DND-41 (cell line): ENCODE data around the gene DCTD.

Experiments used
- ATAC-seq: fragments of 200-7000 bp; cut with Tn5 transposase; 3 replicates; pipeline ENCODE4 v1.9.1; 2021; ENCODE audit warnings: low read depth; ENCODE audit not compliant: insufficient read depth
- DNase-seq: peaks from one replicate; pipeline ENCODE4 v3.0.0-alpha.2; 2020
- H2AFZ ChIP-seq: 2 replicates; pipeline ENCODE4 v1.6.0; 2012; ENCODE audit warnings: low read depth, low read length
- H3K27ac ChIP-seq: 2 replicates; pipeline ENCODE4 v1.5.1; 2012; ENCODE audit warnings: low read length, inconsistent platforms
- H3K27me3 ChIP-seq: fragments of 200-600 bp; sonication (generic); 2 replicates; pipeline ENCODE4 v1.6.0; 2012; ENCODE audit warnings: low read length, mild to moderate bottlenecking, inconsistent platforms; ENCODE audit not compliant: insufficient read depth, poor library complexity
- H3K36me3 ChIP-seq: 2 replicates; pipeline ENCODE4 v1.5.1; 2012; ENCODE audit warnings: low read length, inconsistent platforms; ENCODE audit not compliant: insufficient read depth
- H3K4me1 ChIP-seq: 2 replicates; pipeline ENCODE4 v1.5.1; 2012; ENCODE audit warnings: mild to moderate bottlenecking, low read length; ENCODE audit not compliant: insufficient read depth
- H3K4me2 ChIP-seq: 2 replicates; pipeline ENCODE4 v1.6.0; 2012; ENCODE audit warnings: mild to moderate bottlenecking, moderate library complexity, low read length, inconsistent platforms; ENCODE audit not compliant: insufficient read depth
- H3K4me3 ChIP-seq, 2 experiments: fragments of 200-600 bp in 1 of 2; shearing (Covaris generic) in 1 of 2; 2 replicates each; pipeline ENCODE4 v1.5.1; 2012 to 2016; ENCODE audit warnings: inconsistent platforms in 2 of 2, low read length in 2 of 2, mild to moderate bottlenecking in 2 of 2, low read depth in 1 of 2, moderate library complexity in 1 of 2
- H3K79me2 ChIP-seq: 2 replicates; pipeline ENCODE4 v1.6.0; 2012; ENCODE audit warnings: low read length, inconsistent platforms; ENCODE audit not compliant: insufficient read depth
- H3K9ac ChIP-seq: 2 replicates; pipeline ENCODE4 v1.6.0; 2012; ENCODE audit warnings: low read depth, mild to moderate bottlenecking, inconsistent platforms, low read length, moderate library complexity
- H3K9me3 ChIP-seq: 2 replicates; pipeline ENCODE4 v1.5.1; 2012; ENCODE audit warnings: low read length, moderate library complexity, mild to moderate bottlenecking, inconsistent platforms; ENCODE audit not compliant: insufficient read depth, severe bottlenecking
- H4K20me1 ChIP-seq: 2 replicates; pipeline ENCODE4 v1.6.0; 2012; ENCODE audit warnings: low read length; ENCODE audit not compliant: insufficient read depth
- CTCF ChIP-seq: IDR thresholded peaks from 2 replicates; pipeline ENCODE4 v1.5.1; 2012; ENCODE audit warnings: borderline replicate concordance, low read length, moderate library complexity, mild to moderate bottlenecking; ENCODE audit not compliant: poor library complexity, severe bottlenecking; ENCODE audit errors: extremely low read depth
- EZH2 ChIP-seq: IDR thresholded peaks from 3 replicates; pipeline ENCODE4 v1.6.1; 2012; ENCODE audit warnings: borderline replicate concordance, low read depth, mild to moderate bottlenecking, moderate library complexity, low read length, inconsistent platforms; ENCODE audit not compliant: severe bottlenecking

DCTD gene

GRCh38 chr4:182880387-182881356 is 36.5 kb downstream of the DCTD start:
- H3K4me2 ChIP-seq, result no peak overlapping the region
- no peak for DNase-seq
- H3K4me3 ChIP-seq, result no peak overlapping the region
- TF ChIP-seq EZH2 (no peak), CTCF (no peak)
- no peaks in the 10 kb centered on the region for H4K20me1 ChIP-seq
- no peaks in the 10 kb centered on the region for H3K27me3 ChIP-seq
- no peak overlapping the region for H3K9ac ChIP-seq
- no peaks in the 10 kb centered on the region for H3K79me2 ChIP-seq
- ATAC-seq, result no peak; the same call in 2 of the 3 replicates
- H3K9me3 ChIP-seq, result peaks cover 16% of the 10 kb centered on the region
- no peak overlapping the region for H2AFZ ChIP-seq
- no peaks in the 10 kb centered on the region for H3K4me1 ChIP-seq
- no peak overlapping the region for H3K27ac ChIP-seq
- H3K36me3 ChIP-seq, result peaks cover 47% of the 10 kb centered on the region

GRCh38 chr4:182879913-182880312 is 37.3 kb downstream of the DCTD start:
- H3K4me1 ChIP-seq, result no peaks in the 10 kb centered on the region
- H2AFZ ChIP-seq, result no peak overlapping the region
- TF ChIP-seq CTCF, result no peak
- no peak for TF ChIP-seq EZH2
- no peak overlapping the region for H3K4me2 ChIP-seq
- no peak for DNase-seq
- no peak overlapping the region for H3K9ac ChIP-seq
- H3K79me2 ChIP-seq, result no peaks in the 10 kb centered on the region
- H3K27ac ChIP-seq, result no peak overlapping the region
- H3K36me3 ChIP-seq, result peaks cover 40% of the 10 kb centered on the region
- no peak overlapping the region for H3K4me3 ChIP-seq
- no peaks in the 10 kb centered on the region for H3K27me3 ChIP-seq
- H3K9me3 ChIP-seq, result peaks cover 8% of the 10 kb centered on the region
- ATAC-seq, result no peak
- H4K20me1 ChIP-seq, result no peaks in the 10 kb centered on the region

- no peak for TF ChIP-seq CTCF
- TF ChIP-seq EZH2, result no peak
- peak; percentile 28; the same call in 1 of the 3 replicates for ATAC-seq
- Histone ChIP-seq H3K9me3 (peaks cover 3% of the 10 kb centered on the region), H3K4me1 (no peaks in the 10 kb centered on the region), H3K79me2 (no peaks in the 10 kb centered on the region), H2AFZ (no peak overlapping the region), H3K27ac (no peak overlapping the region), H3K9ac (no peak overlapping the region), H4K20me1 (no peaks in the 10 kb centered on the region), H3K36me3 (peaks cover 30% of the 10 kb centered on the region), H3K27me3 (no peaks in the 10 kb centered on the region), H3K4me2 (no peak overlapping the region), H3K4me3 (no peak overlapping the region)
- DNase-seq, result no peak
Measured at GRCh38 chr4:182878633-182879495, 38.3 kb downstream of the DCTD start.
